Endothelial cell of umbilical vein (primary cell): Measurements from ENCODE around the gene NPIPA1. TPM values are rescaled to one million over a fixed set of nuclear protein-coding genes. Genes with fewer than 3 reads are reported as not detected.

ENCODE experiments used
- microRNA counts: library from miRNA; unstranded; fragments of <30 nt; microRNA quantifications from one replicate; lab custom pipeline; 2016
- microRNA-seq: library from miRNA; unstranded; fragments of <30 nt; microRNA quantifications from one replicate; pipeline ENCODE4 v1.2.0, GENCODE V29; 2021; ENCODE audit warnings: borderline number of aligned reads, borderline replicate concordance
- polyA plus RNA-seq, 4 experiments: library from polyadenylated mRNA; depleted of rRNA in 3 of 4; stranded (reverse) in 3 of 4; unstranded in 1 of 4; fragments of >200 nt; gene quantifications; 2 replicates each; pipeline versions ENCODE4 v1.2.1 to v1.2.3, GENCODE V29; 2011 to 2012; ENCODE audit warnings: missing spikeins in 1 of 4
- small RNA-seq: library from RNA; depleted of rRNA; stranded (forward); fragments of <200 nt; gene quantifications from one replicate; pipeline ENCODE3, GENCODE V24; 2012; ENCODE audit warnings: low replicate concordance, low read depth; ENCODE audit not compliant: insufficient read depth, insufficient read length
- total RNA-seq: library from RNA; stranded (reverse); gene quantifications from 2 replicates; pipeline ENCODE4 v1.2.3, GENCODE V29; 2021

NPIPA1 gene
- total and polyA plus RNA-seq, 2 donors (not counting 3 experiments of a cell fraction or from before 2014, with no cell fraction given), result 53.2 to 96.1 TPM

MicroRNAs within 50 kb of the gene (microRNA counts, 767-probe panel; counts per million panel counts)
- microRNA hsa-miR-3180-3p (lab: Ali Mortazavi, UCI), result 723 counts per million, percentile 96 among the panel's probes with 10 or more counts
- 723 counts per million, percentile 96 among the panel's probes with 10 or more counts for microRNA hsa-miR-3180-5p (lab: Ali Mortazavi, UCI)

Small RNA genes within 50 kb of the gene (microRNA-seq; reads per million reads assigned to microRNA genes)
- gene MIR3180-1, result not detected
- gene MIR3670-1, result not detected
- gene MIR6511A1, result not detected
- not detected for gene MIR6770-1

Small RNA genes within 50 kb of the gene (small RNA-seq; reads per million reads assigned to genes)
- gene AC138932.4 (not detected), gene MIR3180-1 (not detected), gene MIR3670-1 (not detected), gene MIR6511A1 (not detected), gene MIR6770-1 (not detected), gene RF00019 (not detected)

Other genes with a start within 250 kb of the NPIPA1 start
- not detected in 2 replicates for gene PLA2G10, start 243.1 kb upstream of the NPIPA1 start, total RNA-seq
- gene PLA2G10, start 243.1 kb upstream of the NPIPA1 start, polyA plus RNA-seq, result 0.18 and 0.25 TPM in 2 replicates
- gene NPIPA3, start 234.0 kb upstream of the NPIPA1 start, total RNA-seq, result 1.4 and 3.0 TPM in 2 replicates
- 2.2 and 4.8 TPM in 2 replicates for gene NPIPA3, start 234.0 kb upstream of the NPIPA1 start, polyA plus RNA-seq
- 5.4 and 6.9 TPM in 2 replicates for gene NPIPA2, start 194.9 kb upstream of the NPIPA1 start, total RNA-seq
- gene NPIPA2, start 194.9 kb upstream of the NPIPA1 start, polyA plus RNA-seq, result 0.56 and 1.1 TPM in 2 replicates
- gene NOMO1, start 103.7 kb upstream of the NPIPA1 start, total RNA-seq, result 137 and 148 TPM in 2 replicates
- 138 and 140 TPM in 2 replicates for gene NOMO1, start 103.7 kb upstream of the NPIPA1 start, polyA plus RNA-seq
- 59.3 and 78.9 TPM in 2 replicates for gene PDXDC1, start 37.6 kb downstream of the NPIPA1 start, total RNA-seq
- gene PDXDC1, start 37.6 kb downstream of the NPIPA1 start, polyA plus RNA-seq, result 38.9 and 44.6 TPM in 2 replicates
- gene NTAN1, start 118.6 kb downstream of the NPIPA1 start, total RNA-seq, result 93.8 and 94.6 TPM in 2 replicates
- gene NTAN1, start 118.6 kb downstream of the NPIPA1 start, polyA plus RNA-seq, result 104 and 105 TPM in 2 replicates
- 22.7 and 26.5 TPM in 2 replicates for gene RRN3, start 156.8 kb downstream of the NPIPA1 start, total RNA-seq
- 12.3 and 15.1 TPM in 2 replicates for gene RRN3, start 156.8 kb downstream of the NPIPA1 start, polyA plus RNA-seq